KMS-11 (cell line): ENCODE measurements around the gene PPP1R1A.
A peak's percentile ranks its signal among the peaks of the same experiment; 100 is the strongest.

Experiments used
- H2AFZ ChIP-seq: fragments of 200-600 bp; sonication (generic); 2 replicates; pipeline ENCODE4 v1.6.1; 2016; ENCODE audit warnings: antibody characterized with exemption, mixed run types, low read depth
- H3K27ac ChIP-seq: fragments of 200-600 bp; sonication (generic); 2 replicates; pipeline ENCODE4 v1.6.1; 2016; ENCODE audit warnings: mild to moderate bottlenecking, mixed run types
- H3K27me3 ChIP-seq: fragments of 200-600 bp; sonication (generic); 2 replicates; pipeline ENCODE4 v1.6.1; 2017; ENCODE audit warnings: mild to moderate bottlenecking, low read depth, mixed run types, moderate library complexity; ENCODE audit not compliant: insufficient read depth
- H3K36me3 ChIP-seq: fragments of 200-600 bp; sonication (generic); 2 replicates; pipeline ENCODE4 v1.6.1; 2017; ENCODE audit warnings: mild to moderate bottlenecking, mixed run types; ENCODE audit not compliant: insufficient read depth
- H3K4me1 ChIP-seq: fragments of 200-600 bp; sonication (generic); 2 replicates; pipeline ENCODE4 v1.6.1; 2016; ENCODE audit warnings: mild to moderate bottlenecking, low read depth, mixed run types; ENCODE audit not compliant: poor library complexity, severe bottlenecking
- H3K4me2 ChIP-seq: fragments of 200-600 bp; sonication (generic); 2 replicates; pipeline ENCODE4 v1.7.0; 2016; ENCODE audit warnings: mild to moderate bottlenecking, mixed run types
- H3K4me3 ChIP-seq: fragments of 200-600 bp; sonication (generic); IDR thresholded peaks from 2 replicates; pipeline ENCODE4 v1.6.1; 2017; ENCODE audit warnings: low read depth, low read length, mixed read lengths; ENCODE audit not compliant: insufficient read depth
- H3K79me2 ChIP-seq: fragments of 200-600 bp; sonication (generic); 2 replicates; pipeline ENCODE4 v1.6.1; 2016; ENCODE audit warnings: low read depth, mixed run types; ENCODE audit not compliant: insufficient read depth
- H3K9ac ChIP-seq: fragments of 200-600 bp; sonication (generic); 2 replicates; pipeline ENCODE4 v1.6.1; 2016; ENCODE audit warnings: mild to moderate bottlenecking, mixed run types
- H4K20me1 ChIP-seq: fragments of 200-600 bp; sonication (generic); 2 replicates; pipeline ENCODE4 v1.6.1; 2016; ENCODE audit warnings: mild to moderate bottlenecking, mixed run types; ENCODE audit not compliant: insufficient read depth
- CTCF ChIP-seq: fragments of 200-600 bp; sonication (generic); conservative IDR thresholded peaks from 2 replicates; pipeline ENCODE4 v1.6.1; 2017; ENCODE audit warnings: low read depth, mild to moderate bottlenecking, antibody characterized with exemption, low read length, moderate library complexity, mixed read lengths

The PPP1R1A gene

GRCh38 chr12:54579696-54580333 lies 8.6 kb downstream of the PPP1R1A start:
- H3K36me3 ChIP-seq = no peaks in the 10 kb centered on the region
- H3K4me2 ChIP-seq = 0 out of 2 replicates have a peak overlapping the region, but pooled peaks have one; percentile 7
- TF ChIP-seq CTCF = peak; percentile 100
- H4K20me1 ChIP-seq = no peaks in the 10 kb centered on the region
- H3K4me1 ChIP-seq = no peaks in the 10 kb centered on the region
- no peaks in the 10 kb centered on the region; the same call in 1 of the 2 replicates for H3K27me3 ChIP-seq
- H3K4me3 ChIP-seq = no peak overlapping the region
- no peaks in the 10 kb centered on the region for H3K79me2 ChIP-seq
- peak overlapping the region; percentile 47 for H2AFZ ChIP-seq
- H3K27ac ChIP-seq = no peak overlapping the region
- no peak overlapping the region for H3K9ac ChIP-seq

GRCh38 chr12:54579258-54579657 lies 9.2 kb downstream of the PPP1R1A start:
- no peak overlapping the region for H3K4me2 ChIP-seq
- peak overlapping the region; percentile 47 for H2AFZ ChIP-seq

GRCh38 chr12:54578778-54579177 lies 9.7 kb downstream of the PPP1R1A start:
- Histone ChIP-seq H3K4me3 (no peak overlapping the region), H3K9ac (no peak overlapping the region), H3K36me3 (no peaks in the 10 kb centered on the region), H3K4me1 (no peaks in the 10 kb centered on the region), H2AFZ (no peak overlapping the region; the same call in 1 of the 2 replicates), H3K27me3 (no peaks in the 10 kb centered on the region; the same call in 1 of the 2 replicates), H3K4me2 (no peak overlapping the region), H4K20me1 (no peaks in the 10 kb centered on the region), H3K27ac (no peak overlapping the region), H3K79me2 (no peaks in the 10 kb centered on the region)
- TF ChIP-seq CTCF = no peak

More at GRCh38 chr12:54579258-54579657, 9.2 kb downstream of the PPP1R1A start:
- H3K27ac ChIP-seq = no peak overlapping the region
- H3K9ac ChIP-seq = no peak overlapping the region
- no peaks in the 10 kb centered on the region; the same call in 1 of the 2 replicates for H3K27me3 ChIP-seq
- H3K36me3 ChIP-seq = no peaks in the 10 kb centered on the region
- H4K20me1 ChIP-seq = no peaks in the 10 kb centered on the region
- no peaks in the 10 kb centered on the region for H3K79me2 ChIP-seq
- H3K4me3 ChIP-seq = no peak overlapping the region
- H3K4me1 ChIP-seq = no peaks in the 10 kb centered on the region
- TF ChIP-seq CTCF = no peak

GRCh38 chr12:54572881-54573280 lies 15.6 kb downstream of the PPP1R1A start:
- H3K36me3 ChIP-seq = no peaks in the 10 kb centered on the region
- no peaks in the 10 kb centered on the region; the same call in 1 of the 2 replicates for H3K27me3 ChIP-seq
- no peak for TF ChIP-seq CTCF

More at GRCh38 chr12:54572881-54573280, 15.6 kb downstream of the PPP1R1A start:
- Histone ChIP-seq H3K79me2 (no peaks in the 10 kb centered on the region), H3K4me3 (no peak overlapping the region), H3K4me2 (no peak overlapping the region), H3K4me1 (no peaks in the 10 kb centered on the region), H4K20me1 (no peaks in the 10 kb centered on the region), H2AFZ (no peak overlapping the region), H3K9ac (no peak overlapping the region), H3K27ac (no peak overlapping the region)
